Measurements from ENCODE around the gene SMARCB1. TPM values are rescaled to one million over a fixed set of nuclear protein-coding genes. Genes with fewer than 3 reads are reported as not detected.
A peak's percentile ranks its signal among the peaks of the same experiment; 100 is the strongest.

Gene SMARCB1
- total RNA-seq, 2 experiments from 2014 or later: 91.4 to 92.6 TPM

DNA sequence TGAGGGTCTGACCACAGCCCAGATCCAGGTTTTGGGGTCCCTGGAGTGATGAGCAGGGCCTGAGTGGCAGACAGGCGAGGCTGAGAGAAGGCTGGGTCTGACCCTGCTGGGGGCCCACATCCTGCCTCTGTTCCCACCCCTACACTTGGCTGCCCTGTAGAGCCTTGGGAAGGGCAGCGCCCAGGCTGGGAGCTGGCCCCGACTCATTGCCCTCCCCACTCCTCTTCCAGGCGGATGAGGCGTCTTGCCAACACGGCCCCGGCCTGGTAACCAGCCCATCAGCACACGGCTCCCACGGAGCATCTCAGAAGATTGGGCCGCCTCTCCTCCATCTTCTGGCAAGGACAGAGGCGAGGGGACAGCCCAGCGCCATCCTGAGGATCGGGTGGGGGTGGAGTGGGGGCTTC is 47.1 kb downstream of the SMARCB1 start:
- DNase-seq: no peak
- POLR2A ChIA-PET: no interaction called here
- Mint-ChIP-seq H3K4me1 (peaks cover 16% of the 10 kb centered on the region), H3K9me3 (no peaks in the 10 kb centered on the region), H3K27ac (peak overlapping the region; percentile 13), H3K4me3 (no peak overlapping the region), H3K27me3 (no peaks in the 10 kb centered on the region), H3K36me3 (ENCODE audit: low read depth) (peaks cover 19% of the 10 kb centered on the region)
- CTCF ChIA-PET: interaction anchor here (1.1 kb wide), 1 partner anchor 24 kb away, joined by 3 read pairs; the partner anchor contains the start of gene SLC2A11

DNA sequence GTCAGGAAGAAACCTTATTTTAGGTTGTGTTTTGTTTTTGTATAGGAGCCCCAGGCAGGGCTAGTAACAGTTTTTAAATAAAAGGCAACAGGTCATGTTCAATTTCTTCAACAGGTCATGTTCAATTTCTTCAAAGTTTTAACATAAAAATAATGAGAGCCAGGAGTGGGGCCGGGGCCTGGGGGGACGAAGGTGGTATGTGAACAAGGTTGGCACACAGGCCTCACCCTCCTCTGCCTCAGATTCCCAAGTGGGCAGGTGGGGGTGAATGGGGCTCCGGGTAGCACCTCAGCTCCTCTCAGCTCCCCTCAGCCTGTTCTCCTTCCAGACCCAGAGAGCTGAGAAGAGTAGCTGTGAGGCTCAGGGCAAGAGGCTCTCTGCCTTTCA is 47.6 kb downstream of the SMARCB1 start:
- Mint-ChIP-seq H3K9me3 (no peaks in the 10 kb centered on the region), H3K27ac (no peak overlapping the region), H3K4me3 (no peak overlapping the region), H3K27me3 (no peaks in the 10 kb centered on the region), H3K4me1 (peaks cover 21% of the 10 kb centered on the region), H3K36me3 (ENCODE audit: low read depth) (peaks cover 14% of the 10 kb centered on the region)
- no peak for DNase-seq
- ChIA-PET POLR2A (no interaction called here), CTCF (interaction anchor here (0.8 to 2.0 kb wide), 6 partner anchors 9 to 31 kb away, joined by 3 to 10 read pairs (median 4); partner anchors contain the start of gene SLC2A11)

DNA sequence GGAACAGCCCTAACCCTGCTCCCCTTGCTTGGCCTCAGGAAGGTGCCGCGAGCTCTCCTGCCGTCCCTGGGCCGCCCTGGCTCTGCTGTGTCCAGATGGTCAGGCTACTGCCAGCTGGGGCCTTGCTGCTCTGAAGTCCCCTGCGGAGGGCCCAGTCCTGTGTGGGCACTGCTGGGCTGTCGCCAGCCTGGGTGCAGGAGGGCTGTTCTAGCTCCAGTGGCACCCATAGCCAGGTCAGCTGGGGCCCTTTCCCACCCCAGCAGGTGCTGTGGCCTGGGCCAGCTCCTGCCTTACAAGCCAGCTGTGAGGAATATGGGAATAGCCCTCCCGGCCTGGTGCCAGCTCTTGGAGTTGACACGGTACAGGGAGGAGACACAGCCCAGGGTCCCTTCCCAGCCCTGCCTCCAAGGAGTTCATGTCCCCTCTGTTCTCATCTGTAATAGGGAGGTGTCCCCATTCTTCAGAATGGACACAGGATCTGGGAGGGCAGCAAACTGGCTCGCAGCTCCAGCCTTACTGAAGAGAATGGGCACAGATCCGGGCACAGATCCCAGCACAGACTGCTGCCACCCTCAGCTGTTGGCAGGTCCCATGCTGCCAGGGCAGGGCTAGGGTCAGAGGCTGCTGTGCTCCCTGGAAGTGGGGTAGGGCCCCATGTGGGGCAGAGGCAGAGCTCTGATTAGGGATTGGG is 48.2 kb downstream of the SMARCB1 start:
- Mint-ChIP-seq H3K36me3 (ENCODE audit: low read depth) (peaks cover 10% of the 10 kb centered on the region), H3K4me3 (no peak overlapping the region), H3K4me1 (peaks cover 25% of the 10 kb centered on the region), H3K27ac (no peak overlapping the region), H3K27me3 (no peaks in the 10 kb centered on the region), H3K9me3 (no peaks in the 10 kb centered on the region)
- no peak for DNase-seq
- CTCF ChIA-PET: interaction anchor here (0.8 to 2.0 kb wide), 6 partner anchors 10 to 31 kb away, joined by 3 to 10 read pairs (median 4); partner anchors contain the start of gene SLC2A11
- POLR2A ChIA-PET: no interaction called here

DNA sequence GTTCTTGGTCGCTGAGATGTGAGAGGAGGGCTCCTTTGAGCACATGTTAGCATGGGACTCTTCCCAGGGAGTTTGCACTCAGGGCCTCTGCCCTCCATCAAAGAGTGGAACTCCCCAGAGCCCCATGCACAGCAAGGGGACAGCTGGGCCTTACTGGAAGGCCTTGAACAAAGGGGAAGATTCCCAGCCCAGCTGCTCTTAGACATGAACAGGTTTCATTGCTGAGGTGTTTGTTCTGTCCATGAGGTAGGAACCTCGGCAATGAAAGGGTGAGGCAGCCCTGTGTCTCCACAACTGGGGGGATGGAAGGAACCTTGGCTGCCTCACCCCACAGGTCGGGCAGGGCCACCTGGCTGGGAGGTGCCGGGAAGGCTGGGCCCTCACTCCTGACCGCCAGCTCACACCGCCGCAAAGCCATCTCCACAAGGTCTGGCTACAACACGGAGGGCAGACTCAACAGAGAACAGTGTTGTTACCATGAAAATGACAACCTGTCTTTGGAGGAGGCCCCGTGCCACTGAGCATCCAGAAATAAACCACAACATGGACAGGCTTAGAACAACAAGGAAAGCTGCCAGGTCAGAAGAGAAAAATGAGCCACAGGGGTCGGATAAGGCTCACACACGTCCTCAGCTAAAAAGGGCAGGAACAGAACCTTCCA is 48.8 kb downstream of the SMARCB1 start:
- Mint-ChIP-seq H3K36me3 (ENCODE audit: low read depth) (peaks cover 6% of the 10 kb centered on the region), H3K4me1 (peaks cover 24% of the 10 kb centered on the region), H3K4me3 (no peak overlapping the region), H3K27me3 (no peaks in the 10 kb centered on the region), H3K9me3 (no peaks in the 10 kb centered on the region), H3K27ac (no peak overlapping the region)
- ChIA-PET POLR2A (no interaction called here), CTCF (interaction anchor here (0.8 to 2.0 kb wide), 5 partner anchors 11 to 16 kb away, joined by 3 to 10 read pairs (median 4); no protein-coding TSS in a partner anchor)
- no peak for DNase-seq

DNA sequence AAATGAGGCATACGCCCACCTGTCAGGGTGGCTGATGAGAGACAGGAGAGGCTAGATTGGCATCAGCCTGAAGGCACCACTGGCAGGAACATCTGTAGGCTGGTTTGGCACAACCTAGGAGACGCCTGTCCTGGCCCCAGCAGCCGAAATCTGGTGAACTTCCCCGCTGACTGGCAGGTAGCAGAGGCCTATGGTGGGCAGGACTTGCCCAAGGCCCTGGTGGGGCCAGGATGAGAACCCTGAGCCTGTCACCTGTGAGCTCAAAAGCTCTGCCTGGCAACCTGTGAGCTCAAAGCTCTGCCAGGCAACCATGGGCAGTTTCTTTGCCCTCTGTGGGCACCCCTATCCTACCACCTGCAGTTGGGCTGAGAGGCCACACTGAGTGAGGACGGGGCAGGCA is 49.5 kb downstream of the SMARCB1 start:
- ChIA-PET POLR2A (no interaction called here), CTCF (interaction anchor here (1.0 to 2.4 kb wide), 5 partner anchors 10 to 58 kb away, joined by 3 to 10 read pairs (median 5); partner anchors contain the start of gene MIF)
- Mint-ChIP-seq H3K9me3 (no peaks in the 10 kb centered on the region), H3K36me3 (ENCODE audit: low read depth) (peaks cover 3% of the 10 kb centered on the region), H3K4me3 (no peak overlapping the region), H3K27ac (peak overlapping the region; percentile 10), H3K27me3 (no peaks in the 10 kb centered on the region), H3K4me1 (peaks cover 22% of the 10 kb centered on the region)
- no peak for DNase-seq

DNA sequence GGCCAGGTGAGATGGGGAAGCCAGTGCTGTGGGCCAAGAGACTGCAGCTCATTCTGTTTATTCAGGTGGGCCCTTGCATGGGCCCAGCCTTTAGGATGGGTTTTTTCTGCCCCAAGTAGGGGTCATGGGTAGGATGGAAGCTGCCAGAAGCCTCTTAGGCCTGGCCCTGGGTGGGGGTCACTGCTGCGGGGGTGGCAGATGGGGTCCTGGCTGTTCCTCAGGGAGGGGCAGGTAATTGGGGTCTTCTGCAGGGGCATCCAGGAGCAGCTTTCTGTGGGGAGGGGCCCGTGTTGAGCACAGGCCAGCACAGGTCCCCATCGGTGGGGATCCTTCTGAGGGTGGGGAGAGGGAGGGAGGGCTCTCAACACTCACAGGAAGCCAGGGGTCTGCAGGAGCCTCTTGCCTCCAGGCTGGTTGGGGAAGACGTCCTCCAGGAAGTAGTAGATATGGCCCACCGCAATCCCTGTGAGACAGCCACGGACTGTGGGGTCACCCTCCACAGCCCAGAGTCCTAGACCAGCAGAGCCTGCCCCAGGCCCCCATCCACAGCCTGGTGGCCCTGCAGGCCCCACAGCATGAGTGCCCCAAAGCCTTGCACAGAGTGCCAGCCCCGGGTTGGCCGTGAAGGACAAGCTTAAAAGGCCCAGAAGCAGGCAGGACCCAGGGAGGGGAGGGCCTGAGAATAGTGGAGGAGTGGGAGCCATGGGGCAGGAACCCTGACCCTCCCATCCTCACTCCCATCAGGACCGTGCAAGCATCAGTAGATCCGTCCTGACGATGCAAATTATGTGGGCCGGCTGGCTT is 50.1 kb downstream of the SMARCB1 start:
- ChIA-PET POLR2A (interaction anchor here (0.6 kb wide), 1 partner anchor 215 kb away, joined by 3 read pairs; no protein-coding TSS in a partner anchor), CTCF (interaction anchor here (1.0 to 2.4 kb wide), 4 partner anchors 9 to 57 kb away, joined by 3 to 8 read pairs (median 4); partner anchors contain the start of gene MIF)
- Mint-ChIP-seq H3K4me1 (peaks cover 22% of the 10 kb centered on the region), H3K36me3 (ENCODE audit: low read depth) (peaks cover 3% of the 10 kb centered on the region), H3K9me3 (no peaks in the 10 kb centered on the region), H3K4me3 (peak overlapping the region; percentile 47), H3K27me3 (no peaks in the 10 kb centered on the region), H3K27ac (peak overlapping the region; percentile 81)
- no peak for DNase-seq

DNA sequence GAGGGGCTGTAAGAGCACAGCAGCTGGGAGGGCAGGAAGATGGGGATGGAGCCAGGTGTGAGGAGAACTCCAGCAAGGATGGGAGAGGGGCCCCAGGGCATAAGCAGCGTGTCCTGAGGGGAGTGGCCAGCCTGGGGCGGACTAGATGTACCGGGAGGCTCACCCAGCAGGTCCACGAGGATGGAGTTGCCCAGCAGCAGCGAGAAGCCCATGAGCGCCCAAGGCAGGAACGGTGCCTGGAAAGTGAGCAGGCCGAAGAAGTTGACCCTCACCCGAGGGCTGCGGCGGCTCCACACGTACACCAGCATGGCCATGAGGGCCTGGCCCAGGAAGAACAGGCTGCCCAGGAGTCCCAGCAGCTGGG is 50.7 kb downstream of the SMARCB1 start:
- H3K4me1 Mint-ChIP-seq: peaks cover 22% of the 10 kb centered on the region
- DNase-seq: no peak
- H3K9me3 Mint-ChIP-seq: no peaks in the 10 kb centered on the region
- peak overlapping the region; percentile 88 for H3K4me3 Mint-ChIP-seq
- ChIA-PET POLR2A (no interaction called here), CTCF (interaction anchor here (1.2 to 2.4 kb wide), 3 partner anchors 8 to 57 kb away, joined by 3 to 8 read pairs (median 5); partner anchors contain the start of gene MIF)
- H3K36me3 Mint-ChIP-seq (ENCODE audit: low read depth): peaks cover 2% of the 10 kb centered on the region
- no peaks in the 10 kb centered on the region for H3K27me3 Mint-ChIP-seq
- H3K27ac Mint-ChIP-seq: peak overlapping the region; percentile 81

DNA sequence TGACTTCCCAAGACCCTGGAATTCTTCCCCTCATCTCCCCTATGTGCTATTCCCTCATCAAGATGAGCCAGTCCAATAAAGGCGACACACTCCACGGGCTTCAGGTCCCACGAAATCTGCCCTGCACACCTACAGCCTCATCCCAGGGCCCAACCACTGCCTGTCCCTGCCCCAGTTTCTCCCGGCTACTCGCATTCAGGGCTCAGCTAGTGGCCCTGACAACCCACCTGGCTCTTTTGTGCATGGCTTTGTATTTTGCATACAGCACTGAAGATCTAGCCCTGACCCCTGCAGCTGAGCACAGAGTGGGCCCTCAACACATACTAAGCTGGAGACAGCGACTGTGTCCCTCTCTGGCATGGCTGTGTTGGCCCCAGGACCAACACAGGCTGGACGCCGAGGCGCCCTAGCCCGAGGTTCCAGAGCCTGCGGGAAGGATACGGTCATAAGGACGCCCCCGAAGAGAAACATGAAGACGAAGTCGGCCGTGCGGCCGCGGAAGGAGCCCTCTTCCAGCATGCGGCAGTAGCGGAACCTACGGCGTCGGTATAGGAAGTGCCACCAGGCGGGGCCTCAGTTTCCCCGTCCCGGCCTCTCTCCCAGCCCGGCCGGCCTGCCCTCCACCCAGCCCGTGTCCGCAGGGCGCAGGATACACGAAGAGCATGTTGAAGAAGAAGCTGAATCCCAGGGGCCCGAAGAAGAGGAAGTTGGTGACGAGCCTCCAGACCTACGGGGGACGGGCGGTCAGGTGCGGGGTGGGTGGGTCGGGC is 51.3 kb downstream of the SMARCB1 start:
- no peak for DNase-seq
- H3K4me1 Mint-ChIP-seq: peaks cover 22% of the 10 kb centered on the region
- peak overlapping the region; percentile 88 for H3K4me3 Mint-ChIP-seq
- no peaks in the 10 kb centered on the region for H3K9me3 Mint-ChIP-seq
- ChIA-PET POLR2A (no interaction called here), CTCF (interaction anchor here (0.9 to 2.4 kb wide), 2 partner anchors 11 to 19 kb away, joined by 3 to 8 read pairs; partner anchors contain the start of gene SLC2A11)
- no peaks in the 10 kb centered on the region for H3K27me3 Mint-ChIP-seq
- H3K36me3 Mint-ChIP-seq (ENCODE audit: low read depth): peaks cover 2% of the 10 kb centered on the region
- H3K27ac Mint-ChIP-seq: peak overlapping the region; percentile 88

DNA sequence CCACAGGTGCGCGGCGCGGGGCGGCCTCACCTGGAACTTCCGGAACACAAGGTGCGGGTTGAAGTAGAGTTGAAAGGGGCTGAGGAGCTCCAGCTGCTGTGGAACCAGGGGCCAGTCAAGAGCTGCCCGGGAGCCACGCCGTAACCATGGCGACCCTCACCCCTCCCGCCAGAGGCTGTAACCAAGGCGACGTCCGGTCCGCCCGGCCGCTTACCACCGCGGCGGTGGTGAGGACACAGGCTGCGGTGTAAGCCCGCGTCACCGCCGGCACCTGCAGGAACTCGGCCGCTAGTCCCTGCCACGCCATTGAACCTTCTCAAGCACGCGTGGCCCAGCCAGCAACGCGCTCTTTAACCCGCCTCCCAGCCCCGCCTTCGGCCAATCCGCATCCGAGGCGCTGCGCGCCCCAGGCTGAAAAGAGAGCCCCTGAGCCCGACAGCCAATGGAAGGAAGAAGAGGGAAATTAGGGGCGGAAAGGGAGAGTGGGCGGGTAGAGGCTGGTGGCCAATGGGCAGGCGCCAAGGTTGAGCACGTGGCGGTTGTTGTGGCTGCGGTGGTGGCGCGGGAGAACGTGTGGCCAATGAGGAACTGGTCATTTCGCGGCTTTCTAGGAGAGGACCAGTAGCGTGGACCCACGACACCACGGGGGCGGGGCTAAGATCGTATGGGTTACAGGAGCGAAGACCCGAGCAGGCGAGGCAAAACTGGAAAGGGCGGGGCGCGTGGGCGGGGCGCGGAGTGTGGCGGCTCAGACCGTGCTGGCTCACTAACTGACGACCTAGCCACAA is 52.1 kb downstream of the SMARCB1 start, which contains the start of gene DERL3:
Gene DERL3, minus strand, starts transcription at position 326 of the 788 bp plus-strand sequence. Its CDS starts 19 bp downstream, at position 307.
- peak within 1 kb of the TSS; percentile 88 for H3K4me3 Mint-ChIP-seq
- peaks cover 22% of the 10 kb centered on the region for H3K4me1 Mint-ChIP-seq
- H3K36me3 Mint-ChIP-seq (ENCODE audit: low read depth): peaks cover 2% of the 10 kb centered on the region
- peak within 1 kb of the TSS; percentile 88 for H3K27ac Mint-ChIP-seq
- ChIA-PET POLR2A (no interaction called here), CTCF (interaction anchor here (0.9 to 2.4 kb wide), 2 partner anchors 11 to 19 kb away, joined by 3 to 8 read pairs; partner anchors contain the start of gene SLC2A11)
- H3K27me3 Mint-ChIP-seq: no peaks in the 10 kb centered on the region
- no peaks in the 10 kb centered on the region for H3K9me3 Mint-ChIP-seq
- peak; percentile 97 for DNase-seq

DNA sequence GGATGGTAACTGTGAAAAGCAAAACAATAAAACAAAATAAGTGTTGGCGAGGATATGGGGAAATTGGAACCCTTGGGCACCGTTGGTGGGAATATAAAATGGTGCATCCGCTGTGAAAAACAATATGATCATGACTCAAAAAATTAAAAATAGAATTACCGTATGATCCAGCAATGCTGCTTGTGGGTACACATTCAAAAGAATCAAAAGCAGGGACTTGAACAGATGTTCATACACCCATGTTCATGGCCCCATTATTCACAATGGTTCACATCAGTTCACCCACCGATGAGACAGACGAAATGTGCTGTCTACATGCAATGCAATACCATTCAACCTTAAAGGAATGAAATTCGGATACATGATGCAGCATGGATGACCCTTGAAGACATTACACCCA is 53.3 kb downstream of the SMARCB1 start:
- CTCF ChIA-PET: no interaction called here
- Mint-ChIP-seq H3K4me1 (peaks cover 22% of the 10 kb centered on the region), H3K9me3 (no peaks in the 10 kb centered on the region), H3K4me3 (no peak overlapping the region), H3K27ac (peak overlapping the region; percentile 22), H3K36me3 (ENCODE audit: low read depth) (peaks cover 2% of the 10 kb centered on the region), H3K27me3 (no peaks in the 10 kb centered on the region)
- DNase-seq: no peak
- POLR2A ChIA-PET: no interaction called here

DNA sequence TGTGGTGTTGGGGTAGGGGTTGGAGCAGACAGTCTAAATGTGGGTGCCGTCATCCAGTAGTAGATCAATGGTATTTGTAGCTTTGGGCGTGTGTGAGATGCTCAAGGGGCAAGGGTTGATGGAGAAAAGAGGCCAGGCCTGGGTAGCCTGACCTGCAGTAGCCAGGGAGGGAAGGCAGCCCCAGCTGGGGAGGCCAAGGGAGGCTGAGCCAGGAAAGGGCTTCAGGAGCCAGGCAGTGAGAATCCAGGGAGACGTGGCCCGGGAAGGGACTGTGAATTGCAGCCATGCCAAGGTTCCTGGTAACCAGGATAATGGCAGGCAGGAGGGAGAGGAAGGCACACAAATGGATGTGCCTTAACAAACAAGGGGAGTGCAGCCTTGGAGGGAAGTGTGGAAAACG is 54.5 kb downstream of the SMARCB1 start:
- Mint-ChIP-seq H3K4me3 (no peak overlapping the region), H3K27ac (no peak overlapping the region)
- CTCF ChIA-PET: no interaction called here

More for the DNA sequence above, 54.5 kb downstream of the SMARCB1 start:
- Mint-ChIP-seq H3K27me3 (no peaks in the 10 kb centered on the region), H3K36me3 (ENCODE audit: low read depth) (peaks cover 2% of the 10 kb centered on the region), H3K9me3 (no peaks in the 10 kb centered on the region), H3K4me1 (peaks cover 22% of the 10 kb centered on the region)
- no peak for DNase-seq
- POLR2A ChIA-PET: no interaction called here
